Left hindlimb (tissue), 1 donor: ENCODE results near the gene TRIM27.
"Not testable (repeated sequence)": the region's sequence is repeated elsewhere in the genome, so short reads cannot be mapped to it uniquely, and the experiment has no call there.

Experiments used
- DNase-seq: peaks from one replicate; pipeline ENCODE4 v3.0.0-alpha.2; 2018

The TRIM27 gene

GRCh38 chr6:28895131-28895812 lies 28.5 kb downstream of the TRIM27 start:
- peak; percentile 97 for DNase-seq

GRCh38 chr6:28893172-28893799 lies 30.5 kb downstream of the TRIM27 start:
- no peak for DNase-seq

- DNase-seq = no peak
Observed at GRCh38 chr6:28892525-28892924, 31.3 kb downstream of the TRIM27 start.

GRCh38 chr6:28887796-28888496 lies 35.8 kb downstream of the TRIM27 start:
- no peak for DNase-seq

GRCh38 chr6:28886079-28886439 lies 37.7 kb downstream of the TRIM27 start:
- no peak for DNase-seq

GRCh38 chr6:28884423-28885131 lies 39.2 kb downstream of the TRIM27 start:
- no peak for DNase-seq

GRCh38 chr6:28880894-28881780 lies 42.6 kb downstream of the TRIM27 start:
- DNase-seq = peak; percentile 86

GRCh38 chr6:28880519-28880893 lies 43.3 kb downstream of the TRIM27 start:
- DNase-seq = no peak

- DNase-seq = no peak
Observed at GRCh38 chr6:28876710-28877109, 47.1 kb downstream of the TRIM27 start.

- no peak for DNase-seq
Observed at GRCh38 chr6:28875191-28875747, 48.5 kb downstream of the TRIM27 start.

GRCh38 chr6:28872157-28872817 lies 51.5 kb downstream of the TRIM27 start:
- DNase-seq = not testable (repeated sequence)

GRCh38 chr6:28871335-28872156 lies 52.2 kb downstream of the TRIM27 start:
- DNase-seq = no peak

- no peak for DNase-seq
Observed at GRCh38 chr6:28868873-28869272, 54.9 kb downstream of the TRIM27 start.

- peak; percentile 54 for DNase-seq
Observed at GRCh38 chr6:28867086-28867409, 56.7 kb downstream of the TRIM27 start.

GRCh38 chr6:28866205-28867085 lies 57.3 kb downstream of the TRIM27 start:
- DNase-seq = peak; percentile 79

GRCh38 chr6:28865401-28866204 lies 58.2 kb downstream of the TRIM27 start:
- peak; percentile 36 for DNase-seq

GRCh38 chr6:28864326-28864923 lies 59.4 kb downstream of the TRIM27 start:
- DNase-seq = no peak

- peak; percentile 87 for DNase-seq
Observed at GRCh38 chr6:28863604-28864325, 60.0 kb downstream of the TRIM27 start.
